SU-DHL-6 (cell line): ENCODE measurements around the gene CDH13.

Experiments
- CTCF ChIP-seq: fragments of 200-600 bp; sonication (generic); IDR thresholded peaks from one replicate; pipeline ENCODE4 v1.5.1; 2017; ENCODE audit warnings: antibody characterized with exemption, mild to moderate bottlenecking, low read length, moderate library complexity; ENCODE audit not compliant: insufficient read depth, poor library complexity, severe bottlenecking
- EZH2phosphoT487 ChIP-seq: fragments of 200-600 bp; sonication (generic), shearing (Covaris generic); conservative IDR thresholded peaks from 2 replicates; pipeline ENCODE4 v1.6.1; 2018; ENCODE audit warnings: mild to moderate bottlenecking, antibody characterized with exemption, low read length, moderate library complexity, mixed read lengths

GRCh38 chr16:83356986-83357385, 730.2 kb downstream of the CDH13 start:
- no peak for TF ChIP-seq CTCF
- no peak for TF ChIP-seq EZH2phosphoT487
